GM12875 (cell line): ENCODE data around the gene SMIM45.

ENCODE experiments used
- H3K4me3 ChIP-seq: one replicate; pipeline ENCODE4 v1.5.1; 2011; ENCODE audit warnings: low read depth, low read length, control low read depth
- TF ChIP-seq, protein P1 (sequence below): IDR thresholded peaks from 2 replicates; pipeline ENCODE4 v1.5.1; 2011; ENCODE audit warnings: low read depth, mild to moderate bottlenecking, control low read depth, inconsistent platforms, low read length, moderate library complexity, borderline replicate concordance; ENCODE audit not compliant: insufficient read depth

Gene SMIM45

DNA sequence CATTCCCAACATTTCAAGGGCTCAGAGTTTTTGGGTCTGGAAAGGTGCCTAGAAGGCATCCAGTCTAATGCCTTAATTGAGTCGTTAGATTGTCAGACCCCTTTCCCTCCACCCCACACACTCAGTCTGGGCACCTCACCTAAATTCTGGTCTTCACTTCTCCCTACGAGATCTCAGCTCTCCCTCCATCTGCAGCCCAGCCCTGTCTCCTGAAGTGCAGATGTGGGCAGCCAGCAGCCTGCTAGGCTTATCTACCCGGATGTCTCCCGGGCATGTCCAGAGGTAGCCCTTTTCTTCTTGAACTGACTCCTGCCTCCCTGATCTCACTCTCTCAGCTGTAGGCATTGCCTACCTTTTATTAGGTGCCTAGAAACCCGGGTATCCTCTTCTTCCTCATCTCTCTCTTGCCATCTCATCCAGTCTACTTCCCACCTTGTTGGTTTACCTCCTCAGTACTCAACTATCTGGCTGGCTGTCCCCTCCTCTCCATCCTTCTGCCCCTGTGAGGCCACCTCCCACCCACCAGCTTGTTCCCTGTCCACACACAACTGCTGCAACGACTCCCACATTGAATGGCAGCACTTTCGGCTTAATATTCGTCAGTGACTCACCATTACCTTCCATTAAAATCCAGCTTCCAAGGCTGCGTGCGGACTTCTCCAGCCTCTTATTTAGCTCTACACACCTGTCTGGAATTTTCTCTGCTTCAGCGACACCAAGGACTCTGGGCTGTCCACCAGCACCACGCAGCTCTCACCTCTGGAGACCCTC lies 23.5 kb downstream of the SMIM45 start:
- TF ChIP-seq, protein P1, sequence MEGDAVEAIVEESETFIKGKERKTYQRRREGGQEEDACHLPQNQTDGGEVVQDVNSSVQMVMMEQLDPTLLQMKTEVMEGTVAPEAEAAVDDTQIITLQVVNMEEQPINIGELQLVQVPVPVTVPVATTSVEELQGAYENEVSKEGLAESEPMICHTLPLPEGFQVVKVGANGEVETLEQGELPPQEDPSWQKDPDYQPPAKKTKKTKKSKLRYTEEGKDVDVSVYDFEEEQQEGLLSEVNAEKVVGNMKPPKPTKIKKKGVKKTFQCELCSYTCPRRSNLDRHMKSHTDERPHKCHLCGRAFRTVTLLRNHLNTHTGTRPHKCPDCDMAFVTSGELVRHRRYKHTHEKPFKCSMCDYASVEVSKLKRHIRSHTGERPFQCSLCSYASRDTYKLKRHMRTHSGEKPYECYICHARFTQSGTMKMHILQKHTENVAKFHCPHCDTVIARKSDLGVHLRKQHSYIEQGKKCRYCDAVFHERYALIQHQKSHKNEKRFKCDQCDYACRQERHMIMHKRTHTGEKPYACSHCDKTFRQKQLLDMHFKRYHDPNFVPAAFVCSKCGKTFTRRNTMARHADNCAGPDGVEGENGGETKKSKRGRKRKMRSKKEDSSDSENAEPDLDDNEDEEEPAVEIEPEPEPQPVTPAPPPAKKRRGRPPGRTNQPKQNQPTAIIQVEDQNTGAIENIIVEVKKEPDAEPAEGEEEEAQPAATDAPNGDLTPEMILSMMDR = no peak
- H3K4me3 ChIP-seq = no peak overlapping the region

DNA sequence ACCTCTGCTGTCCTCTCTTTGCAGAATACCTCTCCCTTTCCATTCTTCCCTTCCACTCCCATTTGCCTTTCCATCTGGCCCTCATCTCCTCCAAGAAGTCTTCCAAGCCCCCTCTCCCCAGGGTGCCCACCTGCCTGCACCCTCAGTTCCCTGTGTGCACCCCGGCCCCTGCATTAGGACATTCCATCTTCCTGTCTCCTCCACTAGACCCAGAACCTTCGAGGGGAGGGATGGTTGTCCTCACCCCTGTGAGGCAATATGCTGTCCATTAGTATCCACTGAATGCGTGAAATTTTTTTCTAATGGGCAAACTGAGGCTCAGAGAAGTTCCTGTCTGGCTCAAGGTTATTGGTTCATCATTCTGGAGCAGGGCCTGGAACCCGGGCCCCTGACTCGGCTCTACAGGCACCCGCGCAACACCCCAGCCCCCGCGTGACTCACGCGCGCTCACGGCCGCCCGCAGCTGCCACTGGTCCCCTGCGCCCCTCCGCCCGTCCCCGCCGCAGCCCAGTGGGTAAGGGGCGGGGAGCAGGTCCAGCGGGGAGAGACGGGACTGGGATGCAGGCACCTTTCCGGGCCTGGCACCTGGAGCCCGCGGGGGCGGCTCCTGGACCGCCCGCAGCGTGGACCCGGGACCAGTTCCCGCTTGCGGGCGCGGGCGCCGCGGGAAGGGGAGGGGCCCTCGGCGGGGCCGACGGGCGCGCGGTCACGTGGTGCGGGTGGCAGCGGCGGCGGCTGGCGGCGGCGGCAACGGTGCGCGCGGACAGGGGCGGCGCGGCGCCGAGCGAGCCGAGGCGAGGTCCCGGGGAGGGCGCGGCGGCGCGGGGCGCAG lies 24.3 kb downstream of the SMIM45 start:
- peak overlapping the region; percentile 41 for H3K4me3 ChIP-seq
- TF ChIP-seq, protein P1 = no peak

DNA sequence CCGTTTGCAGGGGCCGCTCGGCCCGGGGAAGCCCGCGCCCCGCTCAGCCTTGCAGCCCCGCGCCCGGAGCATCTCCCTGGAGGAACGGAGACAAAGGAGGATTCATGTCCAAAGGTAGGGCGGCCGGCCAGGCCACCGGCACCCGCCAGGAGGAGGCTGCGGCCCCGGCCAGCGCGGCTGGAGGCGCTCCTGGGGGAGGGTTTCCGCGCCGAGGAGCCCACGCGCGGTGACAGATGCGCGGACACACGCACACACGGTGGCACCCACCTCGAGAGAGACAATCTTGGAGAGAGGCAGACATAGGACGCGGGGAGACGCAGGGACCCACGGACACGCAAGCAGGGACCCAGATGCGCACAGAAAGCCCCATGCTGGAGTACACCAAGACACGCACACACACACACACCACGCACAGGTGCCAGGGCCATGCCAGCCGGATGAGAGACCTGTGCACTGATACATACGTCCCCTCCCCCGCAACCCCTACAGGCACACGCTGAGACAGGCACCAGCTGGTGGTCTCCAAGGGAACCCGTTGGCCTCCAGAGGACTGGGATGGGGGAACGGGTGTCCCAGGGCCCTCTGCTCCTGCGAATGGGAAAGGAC lies 25.1 kb downstream of the SMIM45 start:
- peak overlapping the region; percentile 31 for H3K4me3 ChIP-seq
- TF ChIP-seq, protein P1 = no peak

DNA sequence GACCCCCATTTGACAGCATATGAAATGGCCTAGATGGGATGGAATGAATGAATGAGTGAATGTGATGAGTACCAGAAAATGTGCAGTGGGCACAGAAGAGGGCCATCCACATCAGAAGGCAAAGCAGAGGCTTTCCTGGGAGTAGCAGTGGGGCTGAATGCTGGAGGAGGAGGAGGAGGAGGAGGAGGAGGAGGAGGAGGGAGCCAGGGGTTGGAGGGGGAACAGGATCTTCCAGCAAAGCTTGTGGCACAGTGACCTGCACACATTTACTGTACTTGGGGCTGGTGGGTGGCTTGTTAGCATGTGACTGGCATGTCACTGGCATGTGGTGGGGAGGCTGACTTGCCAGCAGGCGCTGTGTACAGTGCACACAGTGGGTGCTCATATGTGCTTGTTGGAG lies 26.8 kb downstream of the SMIM45 start:
- TF ChIP-seq, protein P1 = no peak
- no peak overlapping the region for H3K4me3 ChIP-seq

DNA sequence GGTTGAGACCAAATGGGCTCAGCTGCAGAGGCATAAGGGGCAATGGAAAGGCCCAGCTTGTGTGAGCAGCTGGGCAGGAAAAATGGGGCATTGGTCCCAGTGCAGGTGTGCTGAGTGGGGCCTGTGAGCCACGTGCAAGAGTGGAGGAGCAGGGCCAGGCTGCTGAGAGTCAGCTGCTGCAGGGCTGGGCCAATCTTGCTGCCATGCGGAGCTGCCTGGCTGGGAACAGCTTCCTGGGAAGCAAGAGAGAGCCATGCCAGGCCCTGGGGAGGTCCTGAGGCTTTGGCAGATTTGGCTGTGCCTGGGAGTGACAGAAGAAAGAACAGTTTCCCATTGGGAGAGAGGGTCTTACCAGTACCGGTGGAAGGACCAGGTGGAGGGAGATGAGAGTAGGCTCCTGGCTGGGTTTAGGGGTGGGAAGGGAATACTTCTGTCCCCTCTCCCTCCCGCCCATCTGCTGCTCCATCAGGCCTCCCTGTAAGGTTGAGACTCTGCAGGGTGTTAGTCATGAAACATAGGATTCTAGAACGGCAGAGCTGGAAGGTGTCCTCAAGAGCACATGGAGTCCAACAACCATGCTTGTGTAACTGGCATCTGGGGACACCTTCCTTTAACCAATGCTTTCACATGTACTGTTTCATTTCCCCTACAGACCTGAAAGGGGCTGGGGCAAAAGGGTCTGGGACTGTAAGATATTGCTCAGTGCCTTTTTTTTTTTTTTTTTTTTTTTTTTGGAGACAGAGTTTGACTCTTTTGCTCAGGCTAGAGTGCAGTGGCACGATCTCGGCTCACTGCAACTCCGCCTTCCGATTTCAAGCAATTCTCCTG lies 27.7 kb downstream of the SMIM45 start:
- TF ChIP-seq, protein P1 = no peak

DNA sequence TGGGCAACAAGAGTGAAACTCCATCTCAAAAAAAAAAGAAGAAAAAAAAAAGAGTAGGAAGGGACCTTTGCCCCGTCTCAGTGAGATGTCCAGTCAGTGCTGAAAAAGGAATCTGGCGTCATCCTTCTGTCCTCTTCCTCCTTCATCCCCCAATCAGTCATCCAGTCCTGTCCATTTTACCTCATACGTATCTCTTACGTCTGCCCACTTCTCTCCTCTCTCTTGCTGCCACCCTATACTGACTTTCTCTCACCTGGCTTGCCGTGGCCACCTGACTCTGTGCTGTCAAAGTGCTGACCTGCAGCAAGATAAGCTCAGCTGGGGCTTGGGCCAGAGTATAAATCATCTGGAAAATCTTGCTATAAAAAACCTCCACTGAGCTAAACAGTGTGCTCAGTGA lies 30.9 kb downstream of the SMIM45 start:
- TF ChIP-seq, protein P1 = no peak
- H3K4me3 ChIP-seq = no peak overlapping the region

More for the DNA sequence above, 27.7 kb downstream of the SMIM45 start:
- H3K4me3 ChIP-seq = no peak overlapping the region
